ENCODE measurements around the gene CYP2J2. TPM values are rescaled to one million over a fixed set of nuclear protein-coding genes. Genes with fewer than 3 reads are reported as not detected.
"Not testable (repeated sequence)": the region's sequence is repeated elsewhere in the genome, so short reads cannot be mapped to it uniquely, and the experiment has no call there.

CYP2J2 gene
- total RNA-seq, 2 donors from 2014 or later, result 2.3 to 4.9 TPM

GRCh38 chr1:59936358-59936821 is 9.8 kb upstream of the CYP2J2 start:
- ATAC-seq, result no peak
- WGBS, 2 donors, result 76 to 77% methylated on average over 5 of the region's 5 CpGs
- no peaks in the 10 kb centered on the region for H3K36me3 ChIP-seq (replicated peaks in 1 of 2; ENCODE audit: insufficient read depth in 1 of 2, low read depth in 2 of 2)
- no peak overlapping the region for H3K4me3 ChIP-seq
- no peak for TF ChIP-seq CTCF (IDR thresholded peaks at IDR 0.05)
- TF ChIP-seq POLR2A (IDR thresholded peaks at IDR 0.05), result no peak
- H3K9me3 ChIP-seq, result no peaks in the 10 kb centered on the region
- DNase-seq, result no peak
- intact Hi-C loops (cut with DNase I), result no loop called here
- H3K27ac ChIP-seq, result no peak overlapping the region
- no peaks in the 10 kb centered on the region for H3K4me1 ChIP-seq
- no peaks in the 10 kb centered on the region for H3K27me3 ChIP-seq

DNA sequence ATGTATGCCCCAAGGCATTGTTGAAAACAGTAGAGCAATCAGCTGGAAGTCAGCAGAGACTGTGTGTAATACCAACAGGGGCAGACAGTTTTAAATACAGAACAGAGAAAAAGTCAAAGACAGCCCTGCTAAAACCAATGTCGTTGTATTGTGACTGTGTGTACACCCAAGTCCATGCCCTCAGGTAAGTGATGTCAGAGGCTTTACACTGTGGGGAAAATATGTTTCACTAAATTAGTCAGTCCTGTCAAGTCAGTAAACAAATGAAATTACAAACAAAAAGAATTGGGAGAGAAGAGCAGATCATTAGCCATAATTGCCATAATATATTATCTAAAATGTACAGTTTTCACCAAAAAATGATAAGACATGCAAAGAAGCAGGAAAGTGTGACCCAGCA is 2.4 kb upstream of the CYP2J2 start:
- TF ChIP-seq CTCF (IDR thresholded peaks at IDR 0.05) (no peak), POLR2A (IDR thresholded peaks at IDR 0.05) (no peak)
- peaks cover 0 to 5% of the 10 kb centered on the region in 2 donors for H3K27me3 ChIP-seq
- no peaks in the 10 kb centered on the region for H3K36me3 ChIP-seq (replicated peaks in 1 of 2; ENCODE audit: insufficient read depth in 1 of 2, low read depth in 2 of 2)
- 33 to 44% methylated on average over 1 of the region's 1 CpG for WGBS, 2 donors
- no peak overlapping the region for H3K27ac ChIP-seq
- DNase-seq, result no peak
- peaks cover 11% of the 10 kb centered on the region for H3K4me1 ChIP-seq
- no peaks in the 10 kb centered on the region for H3K9me3 ChIP-seq
- intact Hi-C loops (cut with DNase I), result no loop called here
- ATAC-seq, result no peak
- H3K4me3 ChIP-seq, result no peak overlapping the region

DNA sequence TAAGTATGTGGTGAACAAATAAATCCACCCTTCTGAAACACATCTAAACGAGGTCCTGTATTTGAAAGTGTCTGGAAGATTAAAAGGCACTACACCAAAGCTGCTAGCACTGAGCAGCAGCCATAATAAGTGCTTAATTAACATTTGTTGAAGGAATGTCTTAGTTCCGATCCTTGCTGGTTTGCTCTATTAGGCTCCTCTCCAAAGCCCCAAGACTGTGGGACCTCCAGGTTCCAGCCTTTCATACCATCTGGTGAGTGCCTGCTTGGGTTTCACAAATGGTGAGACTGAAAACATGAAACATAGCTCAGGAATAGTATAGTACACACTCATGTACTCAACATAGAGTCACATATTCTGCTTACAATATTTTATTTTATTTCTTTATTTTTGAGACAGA is 640 bp upstream of the CYP2J2 start:
- intact Hi-C loops (cut with DNase I), result no loop called here
- WGBS, 2 donors, result 22 to 29% methylated on average over 2 of the region's 2 CpGs
- H3K4me3 ChIP-seq, result no peak overlapping the region
- DNase-seq (no peak), ATAC-seq (peak; percentile 4)
- H3K27me3 ChIP-seq, result peaks cover 0 to 5% of the 10 kb centered on the region in 2 donors
- no peaks in the 10 kb centered on the region for H3K36me3 ChIP-seq (replicated peaks in 1 of 2; ENCODE audit: insufficient read depth in 1 of 2, low read depth in 2 of 2)
- TF ChIP-seq POLR2A (IDR thresholded peaks at IDR 0.05) (no peak), CTCF (IDR thresholded peaks at IDR 0.05) (no peak)
- peaks cover 11% of the 10 kb centered on the region for H3K4me1 ChIP-seq
- H3K9me3 ChIP-seq, result no peaks in the 10 kb centered on the region
- H3K27ac ChIP-seq, result no peak overlapping the region

GRCh38 chr1:59924653-59925052 is 1.9 kb downstream of the CYP2J2 start:
- DNase-seq (no peak), ATAC-seq (no peak)
- intact Hi-C loops (cut with DNase I), result no loop called here
- H3K9me3 ChIP-seq, result no peaks in the 10 kb centered on the region
- H3K27ac ChIP-seq, result no peak overlapping the region
- H3K4me1 ChIP-seq, result peaks cover 11% of the 10 kb centered on the region
- no peaks in the 10 kb centered on the region for H3K36me3 ChIP-seq (replicated peaks in 1 of 2; ENCODE audit: insufficient read depth in 1 of 2, low read depth in 2 of 2)
- TF ChIP-seq POLR2A (IDR thresholded peaks at IDR 0.05) (no peak), CTCF (IDR thresholded peaks at IDR 0.05) (no peak)
- H3K4me3 ChIP-seq, result no peak overlapping the region
- H3K27me3 ChIP-seq, result peaks cover 0 to 5% of the 10 kb centered on the region in 2 donors

- H3K27ac ChIP-seq; H3K4me1 ChIP-seq; H3K4me3 ChIP-seq; H3K9me3 ChIP-seq; intact Hi-C loops (cut with DNase I); H3K36me3 ChIP-seq (replicated peaks in 1 of 2; ENCODE audit: insufficient read depth in 1 of 2, low read depth in 2 of 2); H3K27me3 ChIP-seq; DNase-seq; ATAC-seq: not testable (repeated sequence)
- WGBS, 2 donors, result 55 to 63% methylated on average over 6 of the region's 6 CpGs
Measured at GRCh38 chr1:59921258-59921899, 5.2 kb downstream of the CYP2J2 start.

Data from body of pancreas (tissue), 4 donors.